GM19240 (cell line): ENCODE measurements around the gene PSME3IP1.
"Not testable (repeated sequence)": the region's sequence is repeated elsewhere in the genome, so short reads cannot be mapped to it uniquely, and the experiment has no call there.

ENCODE experiments used
- DNase-seq: peaks from one replicate; pipeline ENCODE4 v3.0.0; 2011; ENCODE audit warnings: low spot score; ENCODE audit not compliant: insufficient read length

The PSME3IP1 gene

DNA sequence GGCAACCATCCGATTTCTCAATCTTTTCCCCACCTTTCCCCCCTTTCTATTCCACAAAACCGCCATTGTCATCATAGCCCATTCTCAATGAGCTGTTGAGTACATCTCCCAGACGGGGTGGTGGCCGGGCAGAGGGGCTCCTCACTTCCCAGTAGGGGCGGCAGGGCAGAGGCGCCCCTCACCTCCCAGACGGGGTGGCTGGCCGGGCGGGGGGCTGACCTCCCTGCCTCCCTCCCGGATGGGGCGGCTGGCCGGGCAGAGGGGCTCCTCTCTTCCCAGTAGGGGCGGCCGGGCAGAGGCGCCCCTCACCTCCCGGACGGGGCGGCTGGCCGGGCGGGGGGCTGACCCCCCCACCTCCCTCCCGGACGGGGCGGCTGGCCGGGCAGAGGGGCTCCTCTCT, 14.5 kb upstream of the PSME3IP1 start:
- DNase-seq = not testable (repeated sequence)

DNA sequence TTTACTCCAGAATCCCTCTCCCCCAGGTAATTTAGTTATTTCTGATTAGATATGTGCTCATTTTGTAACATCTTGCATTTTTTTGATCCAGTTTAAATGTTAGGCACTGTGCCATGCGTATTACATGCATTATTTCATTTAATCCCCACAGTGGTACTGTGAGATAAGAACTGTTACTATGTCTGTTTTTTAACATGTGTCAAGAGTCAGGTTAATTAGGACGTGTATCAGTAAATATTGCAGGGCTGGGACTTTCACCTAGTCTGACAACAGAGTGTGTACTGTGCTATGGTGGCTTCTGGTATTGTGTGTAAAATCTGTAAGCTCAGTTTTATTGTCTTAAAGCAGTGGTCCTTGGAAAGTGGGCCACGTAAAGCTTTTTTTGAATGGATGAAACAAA, 10.9 kb upstream of the PSME3IP1 start:
- no peak for DNase-seq

DNA sequence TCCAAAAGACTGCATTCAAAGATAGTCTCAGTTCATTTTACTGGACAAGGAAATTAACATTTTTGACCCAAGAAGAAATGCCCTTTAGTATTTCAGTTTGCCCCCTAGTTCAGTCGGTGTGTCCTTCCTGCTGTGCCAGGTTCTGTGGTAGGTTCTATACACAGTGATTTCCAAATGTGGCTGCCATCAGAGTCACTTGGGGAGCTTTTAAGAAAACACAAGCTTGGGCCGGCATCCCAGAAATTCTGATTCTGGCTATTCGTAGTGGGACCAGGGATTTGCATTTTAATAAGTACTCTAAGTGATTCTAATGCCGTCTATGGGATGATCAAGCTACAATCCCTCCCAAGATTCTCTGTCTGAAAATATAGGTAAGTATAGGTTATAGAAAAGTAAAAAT, 10.4 kb upstream of the PSME3IP1 start:
- DNase-seq = no peak

DNA sequence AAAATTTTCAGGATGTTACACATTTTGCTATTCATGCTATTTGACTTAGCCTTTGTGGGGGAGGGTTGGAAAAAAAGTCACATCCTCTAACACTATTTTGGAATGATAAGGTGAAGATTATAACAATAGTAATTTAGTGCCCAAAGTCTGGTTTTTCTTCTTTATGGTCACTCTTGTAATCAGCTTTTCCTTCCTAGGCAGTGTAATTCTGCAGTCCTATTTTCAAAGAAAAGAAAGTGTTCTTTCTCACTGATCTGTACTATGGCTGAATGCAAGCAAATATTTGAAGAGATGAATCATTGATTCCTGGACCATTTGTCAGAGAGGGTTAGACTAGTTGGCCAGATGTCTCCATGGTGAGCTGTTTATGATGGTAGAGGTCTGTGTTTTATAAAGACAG, 8.7 kb upstream of the PSME3IP1 start:
- DNase-seq = no peak

DNA sequence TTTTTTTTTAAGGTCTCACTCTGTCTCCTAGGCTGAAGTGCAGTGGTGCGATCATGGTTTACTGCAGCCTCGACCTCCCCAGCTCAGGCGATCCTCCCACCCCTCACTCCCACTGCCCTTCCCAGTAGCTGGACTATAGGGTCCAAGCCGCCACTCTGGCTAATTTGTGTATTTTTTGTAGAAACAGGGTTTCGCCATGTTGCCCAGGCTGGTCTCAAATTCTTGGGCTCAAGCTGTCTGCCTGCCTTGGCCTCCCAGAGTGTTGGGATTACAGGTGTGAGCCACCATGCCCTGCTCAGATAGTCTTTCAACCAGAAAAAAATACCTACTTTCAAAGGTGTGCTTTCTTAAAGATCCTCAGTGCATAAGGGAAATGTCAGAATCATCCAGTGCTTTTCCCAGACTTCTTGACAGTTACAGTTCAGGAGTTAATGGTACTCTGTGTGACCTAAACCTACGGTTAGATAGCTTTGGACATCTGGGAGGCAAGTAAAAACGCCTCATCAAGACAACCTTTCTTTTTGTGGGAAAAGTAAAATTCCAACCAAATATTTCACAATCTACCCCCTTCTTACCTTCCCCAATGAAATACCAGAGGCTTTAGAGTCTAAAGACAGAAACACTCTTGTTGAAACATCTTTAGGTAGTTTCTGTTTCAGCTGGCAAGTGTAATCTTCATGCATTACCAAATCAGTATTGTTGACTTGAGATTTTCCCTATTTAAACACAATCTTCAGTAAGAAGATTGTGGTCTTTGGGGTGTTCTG, 7.1 kb upstream of the PSME3IP1 start:
- DNase-seq = no peak

DNA sequence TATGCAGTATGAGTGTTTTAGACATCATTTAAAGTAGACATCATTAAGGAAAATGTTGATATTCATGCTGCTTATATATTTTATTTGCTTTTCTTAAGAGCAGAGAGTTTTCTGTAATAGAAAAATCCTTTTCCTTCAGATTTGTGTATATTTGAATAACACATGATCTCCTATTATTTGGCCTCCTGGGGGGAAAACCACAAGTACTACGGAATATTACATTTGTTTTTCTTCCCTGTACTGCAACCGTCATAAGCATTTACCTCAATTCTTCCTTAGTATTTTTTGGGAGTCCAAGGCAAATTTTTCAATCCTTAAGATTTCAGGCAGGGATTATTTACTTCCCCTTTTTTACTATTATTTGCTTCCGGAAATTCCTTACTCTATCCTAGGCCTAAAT, 6.3 kb upstream of the PSME3IP1 start:
- no peak for DNase-seq

DNA sequence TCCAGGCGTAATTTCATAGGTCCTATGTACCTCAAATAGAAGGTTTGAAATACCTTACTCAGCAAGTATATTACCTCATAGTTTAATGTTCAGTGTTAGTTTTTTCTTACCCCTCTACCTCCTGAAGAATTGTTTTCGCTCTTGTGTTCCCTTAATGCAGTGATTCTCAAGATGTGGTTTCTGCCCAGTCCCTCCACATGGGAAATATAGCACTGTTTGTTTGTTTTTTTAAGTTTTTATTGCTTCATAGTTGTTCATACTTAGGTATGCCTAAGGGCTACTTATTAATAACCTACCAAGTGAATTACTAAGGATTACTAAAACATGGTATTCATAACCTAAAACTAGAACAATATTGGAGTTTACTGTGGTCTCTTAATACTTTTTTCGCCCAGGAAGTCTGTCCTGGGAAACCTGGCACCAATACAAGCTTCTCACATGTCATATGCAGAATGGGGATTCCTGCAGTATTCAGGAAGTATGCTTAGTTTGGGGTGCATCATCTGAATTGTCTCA, 5.3 kb upstream of the PSME3IP1 start:
- DNase-seq = no peak

DNA sequence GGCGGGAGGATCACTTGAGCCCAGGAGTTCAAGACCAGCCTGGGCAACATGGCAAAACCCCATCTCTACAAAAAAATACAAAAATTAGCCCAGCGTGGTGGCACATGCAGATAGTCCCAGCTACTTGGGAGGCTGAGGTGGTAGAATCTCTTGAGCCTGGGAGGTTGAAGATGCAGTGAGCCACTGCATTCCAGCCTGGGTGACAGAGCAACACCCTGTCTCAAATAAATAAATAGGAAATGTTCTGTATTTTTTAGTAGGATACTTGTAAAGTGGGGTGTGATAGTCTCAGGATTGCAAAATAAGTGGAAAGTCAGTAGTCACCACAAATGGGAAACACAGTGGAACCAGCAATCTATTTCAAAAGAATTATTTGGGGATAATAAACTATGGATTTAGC, 4.3 kb upstream of the PSME3IP1 start:
- no peak for DNase-seq

DNA sequence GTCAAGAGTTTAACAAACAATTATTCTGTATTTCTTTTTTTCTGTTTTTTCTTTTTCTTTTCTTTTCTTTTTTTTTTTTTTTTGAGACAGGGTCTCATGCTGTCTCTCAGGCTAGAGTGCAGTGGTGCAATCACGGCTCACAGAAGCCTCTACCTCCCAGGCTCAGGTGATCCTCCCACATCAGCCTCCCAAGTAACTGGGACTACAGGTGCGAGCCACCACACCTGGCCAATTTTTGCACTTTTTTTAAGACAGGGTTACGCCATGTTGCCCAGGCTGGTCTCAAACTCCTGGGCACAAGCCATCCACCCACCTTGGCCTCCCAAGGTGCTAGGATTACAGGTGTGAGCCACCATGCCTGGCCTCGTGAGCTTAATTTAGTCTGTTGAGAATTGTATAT, 3.7 kb upstream of the PSME3IP1 start:
- DNase-seq = not testable (repeated sequence)

DNA sequence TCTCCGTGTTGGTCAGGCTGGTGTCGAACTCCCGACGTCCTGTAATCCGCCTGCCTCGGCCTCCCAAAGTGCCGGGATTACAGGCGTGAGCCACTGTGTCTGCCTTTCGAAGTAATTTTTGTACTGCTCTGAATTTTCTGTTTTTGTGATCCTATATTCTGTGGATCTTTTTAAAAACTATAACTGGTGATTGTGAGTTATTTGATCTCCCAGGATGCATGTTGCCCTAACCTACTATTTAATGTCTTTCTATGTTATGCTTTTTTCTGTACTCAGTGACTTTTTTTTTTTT, 2.8 kb upstream of the PSME3IP1 start:
- DNase-seq = no peak

DNA sequence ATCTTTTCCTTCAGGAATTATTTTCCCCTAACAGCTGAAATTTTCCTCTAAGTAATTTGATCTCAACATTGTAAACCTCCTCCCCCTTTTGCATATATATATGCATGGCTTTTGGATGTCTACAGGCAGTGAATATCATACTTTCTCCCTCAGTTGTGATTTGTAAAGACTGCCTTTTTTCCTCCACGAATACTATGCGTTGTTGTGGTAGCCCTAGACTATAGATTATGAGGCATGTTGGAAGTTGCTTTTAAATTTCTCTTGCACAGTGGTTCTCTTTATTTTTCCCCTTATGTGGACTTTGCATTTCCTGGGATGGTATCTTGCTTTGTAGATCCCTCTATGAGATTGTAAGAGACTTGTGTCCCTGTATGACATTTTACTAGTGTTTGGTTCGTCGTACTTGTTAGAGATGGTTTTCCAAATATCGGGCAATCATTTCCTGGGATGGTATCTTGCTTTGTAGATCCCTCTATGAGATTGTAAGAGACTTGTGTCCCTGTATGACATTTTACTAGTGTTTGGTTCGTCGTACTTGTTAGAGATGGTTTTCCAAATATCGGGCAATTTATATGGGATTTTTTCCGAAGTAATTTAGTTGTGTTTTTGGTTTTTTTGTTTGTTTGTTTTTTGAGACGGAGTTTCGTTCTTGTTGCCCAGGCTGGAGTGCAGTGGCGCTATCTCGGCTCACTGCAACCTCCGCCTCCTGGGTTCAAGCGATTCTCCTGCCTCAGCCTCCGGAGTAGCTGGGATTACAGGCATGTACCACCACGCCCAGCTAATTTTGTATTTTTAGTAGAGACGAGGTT, 2.3 kb upstream of the PSME3IP1 start:
- not testable (repeated sequence) for DNase-seq

DNA sequence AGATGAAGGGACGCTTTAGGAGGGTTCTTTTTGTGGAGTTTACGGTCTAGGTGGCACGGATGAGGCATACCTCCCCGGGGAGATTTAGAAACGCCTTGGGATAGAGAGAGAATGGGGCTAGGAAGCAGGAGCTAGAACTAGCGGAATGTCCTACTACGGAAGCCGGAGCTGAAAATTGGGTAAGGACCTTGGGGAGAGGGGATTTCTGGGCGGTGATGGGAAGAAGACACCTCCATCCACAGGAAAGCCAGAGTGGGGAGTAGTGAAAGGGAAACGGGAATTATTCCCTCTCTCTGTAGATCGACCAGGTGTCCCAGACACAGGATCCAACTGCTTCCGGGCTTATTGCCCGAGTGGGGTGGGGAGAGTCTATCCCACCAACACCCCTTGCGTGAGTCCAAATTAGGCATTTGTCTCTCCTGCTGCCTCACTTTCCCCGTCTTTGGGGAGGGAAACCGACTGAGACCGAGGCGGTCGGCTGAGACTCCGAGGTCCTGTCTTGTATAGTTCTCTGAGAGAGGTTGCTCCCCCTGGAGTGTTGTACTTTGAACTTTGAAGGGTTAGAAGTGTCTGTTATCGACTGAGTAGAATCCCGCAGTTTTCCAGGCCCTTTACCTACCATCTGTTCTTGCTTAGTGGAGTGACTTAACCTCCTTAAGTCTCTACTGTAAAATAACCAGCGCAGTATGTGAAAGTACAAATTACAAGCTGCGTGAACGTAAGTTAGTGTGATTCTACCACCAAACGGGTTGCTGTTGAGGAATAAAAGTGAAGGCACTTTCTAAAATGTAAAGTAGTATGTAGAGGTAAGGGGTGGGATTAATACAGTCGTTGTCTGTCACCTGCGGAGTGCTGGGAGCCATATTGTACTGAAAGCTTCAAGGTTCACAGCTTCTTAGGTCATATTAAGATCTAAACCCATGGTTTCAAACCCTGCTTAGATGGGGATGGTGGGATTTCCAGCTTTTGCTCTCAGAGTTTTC, 1.3 kb upstream of the PSME3IP1 start:
- no peak for DNase-seq

DNA sequence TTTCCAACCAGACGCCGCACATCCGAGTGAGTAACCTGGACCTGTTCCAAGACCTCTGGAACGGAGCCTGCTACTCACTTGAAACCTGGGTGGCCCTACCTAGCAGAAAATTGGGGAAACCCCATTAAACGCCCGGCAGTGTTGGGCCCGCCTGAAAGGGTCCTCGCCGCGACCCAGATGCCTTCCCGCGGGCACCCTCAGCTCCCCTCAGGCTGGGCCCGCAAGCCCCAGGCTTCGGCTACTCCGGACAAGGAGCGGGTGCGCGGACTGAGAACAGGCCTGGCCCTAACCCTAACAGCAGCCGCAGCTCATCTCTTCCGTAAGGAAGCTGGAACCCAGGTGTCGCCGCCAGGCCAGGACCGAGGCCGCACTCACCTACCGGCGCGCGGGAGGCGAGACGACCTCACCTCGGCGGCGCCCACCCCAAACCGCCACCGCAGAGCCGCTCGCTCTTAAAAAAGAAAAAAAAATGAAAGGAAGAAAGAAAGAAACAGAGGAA, 344 bp downstream of the PSME3IP1 start:
- DNase-seq = no peak

DNA sequence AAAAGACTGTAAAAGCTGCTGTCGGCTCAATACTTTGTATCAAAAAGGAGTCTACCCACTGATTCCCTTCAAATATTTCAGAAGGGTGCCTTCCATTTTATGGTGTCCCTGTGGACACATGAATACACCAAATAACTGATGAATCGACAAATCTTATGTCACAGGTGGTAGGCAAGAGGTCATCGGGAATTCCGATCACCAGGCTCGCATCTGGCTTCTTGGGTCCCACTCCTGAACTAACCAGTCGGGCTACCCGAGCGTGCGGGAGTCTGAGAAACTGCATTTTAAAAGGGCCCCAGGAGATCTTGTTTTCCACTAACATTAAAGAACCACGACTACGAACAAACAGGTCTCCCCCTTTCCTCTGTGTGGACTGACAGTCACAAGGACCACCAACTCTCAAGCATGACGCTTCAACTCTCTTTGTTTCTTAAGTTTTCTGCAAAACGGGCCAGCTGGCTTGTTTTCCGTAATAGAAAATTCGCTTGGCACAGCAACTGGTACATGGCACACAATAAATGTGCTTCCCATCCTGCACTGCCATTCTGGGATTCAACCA, 873 bp downstream of the PSME3IP1 start:
- DNase-seq = no peak

DNA sequence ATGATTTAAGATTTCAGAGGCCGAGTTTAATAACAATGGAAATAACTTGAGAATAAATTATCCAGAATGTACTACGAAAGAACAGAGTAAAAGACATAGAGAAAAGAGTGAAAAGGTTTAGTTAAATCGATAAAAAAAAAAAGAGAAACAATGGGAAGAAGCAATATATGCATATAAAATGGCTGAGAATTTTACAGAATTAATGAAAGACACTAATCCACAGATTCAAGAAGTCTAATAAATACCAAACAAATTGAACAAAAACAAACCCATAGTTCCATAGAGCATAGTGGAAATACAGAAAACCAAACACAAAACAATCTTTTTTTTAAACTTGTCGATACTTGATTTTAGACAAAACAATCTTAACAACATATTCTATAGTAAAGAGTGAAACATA, 1.7 kb downstream of the PSME3IP1 start:
- DNase-seq = no peak

DNA sequence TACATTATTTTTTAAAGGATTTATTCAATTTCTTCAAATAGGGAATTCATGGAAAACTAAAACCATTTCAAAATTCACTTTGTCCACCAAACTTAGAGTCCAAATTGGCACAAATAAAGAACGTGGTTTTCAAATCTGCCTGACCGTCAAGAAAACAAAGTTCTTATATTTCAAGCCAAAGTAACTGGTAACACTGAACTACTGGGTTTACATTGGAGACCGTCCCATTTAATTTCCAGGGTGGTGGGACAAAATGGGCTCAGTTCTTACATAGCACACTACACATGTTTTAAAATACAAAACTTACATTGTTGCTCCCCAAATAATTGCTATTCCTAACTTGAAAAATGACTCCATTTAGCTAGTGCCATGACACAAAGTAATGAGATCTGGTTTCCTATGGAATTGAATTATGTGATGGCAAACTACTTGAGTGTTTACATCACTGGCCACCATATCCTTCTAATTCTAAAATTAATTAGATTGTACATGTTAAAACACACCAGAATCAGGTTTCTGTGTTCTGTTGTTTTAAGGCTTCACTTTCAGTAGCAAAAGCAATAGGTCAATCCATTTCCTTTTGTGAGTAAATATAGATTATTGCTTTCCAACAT, 6.5 kb downstream of the PSME3IP1 start:
- no peak for DNase-seq

DNA sequence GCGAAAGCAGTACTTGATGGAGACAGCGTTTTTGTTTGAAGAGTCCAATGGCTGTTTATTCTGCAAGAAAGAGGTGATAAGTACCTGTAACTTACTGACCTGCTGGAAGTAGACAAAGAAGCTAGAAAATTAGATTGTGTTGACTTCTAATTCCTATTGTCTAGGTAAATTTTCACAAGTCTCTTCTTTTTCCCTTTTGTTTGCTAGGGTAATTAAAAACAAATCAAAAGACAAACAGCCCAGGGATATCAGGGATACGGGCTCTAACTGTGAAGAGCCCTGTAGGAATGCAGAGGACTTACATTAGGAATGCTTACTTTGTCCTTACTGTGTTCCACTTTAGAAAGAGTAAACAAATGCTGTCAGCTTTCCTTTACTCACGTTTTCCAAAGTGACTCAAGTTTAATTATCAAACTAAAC, 7.0 kb downstream of the PSME3IP1 start:
- no peak for DNase-seq

DNA sequence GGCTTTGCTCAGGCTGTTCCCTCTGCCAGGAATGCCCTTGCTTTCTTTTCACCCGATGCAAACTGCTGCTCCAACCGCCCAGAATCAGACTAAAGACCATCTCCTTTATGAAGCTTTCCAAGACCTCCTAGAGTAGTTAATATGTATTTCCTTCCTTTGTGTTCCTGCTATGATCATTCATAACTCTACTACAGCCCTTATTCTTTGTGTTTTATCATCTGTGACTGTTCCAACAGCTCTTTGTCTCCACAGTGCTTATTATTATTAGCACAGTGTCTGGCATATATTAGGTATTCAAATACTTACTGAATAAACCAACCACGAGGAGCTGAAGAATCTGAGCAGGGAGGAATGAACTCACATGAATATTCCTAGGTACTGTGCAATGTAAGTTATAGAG, 7.6 kb downstream of the PSME3IP1 start:
- no peak for DNase-seq

DNA sequence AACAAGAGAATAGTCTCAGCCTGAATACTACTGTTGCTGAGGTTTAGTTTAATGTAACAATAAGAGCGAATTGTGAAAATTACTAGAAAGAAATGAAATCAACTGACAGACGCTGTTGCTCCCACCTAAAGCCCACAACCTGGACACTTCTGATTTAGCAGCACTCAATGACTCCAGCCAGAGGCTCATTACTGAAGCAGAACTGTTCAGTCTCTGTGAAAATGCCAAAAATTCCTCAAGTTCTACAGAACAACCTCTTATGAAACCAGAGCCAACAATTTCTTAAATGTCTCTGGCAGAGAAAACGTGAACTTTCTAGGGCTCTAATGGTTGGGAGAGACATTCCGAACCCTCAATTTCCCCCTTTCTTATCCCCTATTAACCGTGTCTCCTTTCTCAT, 9.9 kb downstream of the PSME3IP1 start:
- DNase-seq = no peak

DNA sequence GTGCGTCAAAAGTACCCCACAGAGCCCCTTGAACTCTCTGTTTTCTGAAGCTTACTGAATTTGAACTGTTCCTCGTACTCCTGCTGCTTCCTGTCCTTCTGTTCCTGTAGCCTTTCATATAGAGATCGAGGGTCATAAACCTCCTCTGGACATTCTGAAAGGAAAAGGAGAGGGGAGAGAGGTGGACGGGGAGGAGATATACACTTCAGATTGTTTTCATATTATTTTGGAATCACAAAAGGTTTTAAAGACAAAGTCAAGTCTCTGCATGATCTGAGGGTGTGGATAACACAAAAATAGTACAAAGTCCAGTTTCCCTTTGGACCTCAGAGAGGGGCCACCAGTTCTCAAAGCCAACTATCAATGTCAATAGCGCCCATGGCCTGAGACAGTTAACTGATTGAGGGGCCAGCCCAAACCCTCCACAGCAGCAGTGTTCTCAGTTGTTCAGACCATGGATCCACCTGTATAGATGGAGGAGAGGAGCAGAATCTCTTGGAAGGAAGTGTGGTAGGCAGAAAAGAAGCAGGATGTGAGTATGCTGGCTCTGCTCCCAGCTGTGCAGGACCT, 13.0 kb downstream of the PSME3IP1 start:
- DNase-seq = no peak
